Calu3 (cell line): ENCODE data around the gene DLGAP1. TPM values are rescaled to one million over a fixed set of nuclear protein-coding genes. Genes with fewer than 3 reads are reported as not detected.

Experiments
- BruUV-seq: library from RNA; stranded (reverse); fragments of 400-500 nt; replicated peaks from 2 replicates; lab custom pipeline; 2021; lab: Mats Ljungman, UMichigan
- CTCF ChIA-PET: fragments of 300-600 bp; sonication (Branson Sonifier 250); formaldehyde crosslinking; loops from one replicate; lab custom pipeline; 2022; ENCODE audit warnings: antibody characterized with exemption; lab: Charles Lee
- DNase-seq: peaks from one replicate; pipeline ENCODE4 v3.0.0; 2022
- H3K27ac Mint-ChIP-seq: one replicate; pipeline ENCODE4 v1.8.0; 2022; ENCODE audit warnings: mixed read lengths; ENCODE audit not compliant: unreplicated experiment
- H3K27me3 Mint-ChIP-seq: one replicate; pipeline ENCODE4 v1.8.0; 2022; ENCODE audit warnings: mixed read lengths; ENCODE audit not compliant: unreplicated experiment
- H3K36me3 Mint-ChIP-seq: one replicate; pipeline ENCODE4 v1.8.0; 2022; ENCODE audit warnings: mild to moderate bottlenecking, moderate library complexity, mixed read lengths; ENCODE audit not compliant: insufficient read depth, unreplicated experiment
- H3K4me1 Mint-ChIP-seq: one replicate; pipeline ENCODE4 v1.8.0; 2022; ENCODE audit warnings: mild to moderate bottlenecking, low read depth, mixed read lengths; ENCODE audit not compliant: unreplicated experiment
- H3K4me3 Mint-ChIP-seq: one replicate; pipeline ENCODE4 v1.8.0; 2022; ENCODE audit warnings: mild to moderate bottlenecking, low read depth, moderate library complexity, mixed read lengths; ENCODE audit not compliant: unreplicated experiment
- H3K9me3 Mint-ChIP-seq: one replicate; pipeline ENCODE4 v1.8.0; 2022; ENCODE audit warnings: low read depth, mixed read lengths; ENCODE audit not compliant: unreplicated experiment
- CTCF ChIP-seq: fragments of 200-600 bp; IDR thresholded peaks from one replicate; pipeline ENCODE4 v1.8.0; 2022; ENCODE audit warnings: antibody characterized with exemption; ENCODE audit not compliant: unreplicated experiment
- intact Hi-C: fragments of 100-400 bp; cut with micrococcal nuclease; formaldehyde crosslinking; loops from one replicate; pipeline ENCODE4 v1.10.0; 2022; ENCODE audit not compliant: unreplicated experiment
- total RNA-seq: library from RNA; stranded (reverse); gene quantifications from 2 replicates; pipeline ENCODE4 v1.2.3, GENCODE V29; 2022

DLGAP1 gene
- total RNA-seq, 1 experiment from 2014 or later = 9.0 TPM

DNA sequence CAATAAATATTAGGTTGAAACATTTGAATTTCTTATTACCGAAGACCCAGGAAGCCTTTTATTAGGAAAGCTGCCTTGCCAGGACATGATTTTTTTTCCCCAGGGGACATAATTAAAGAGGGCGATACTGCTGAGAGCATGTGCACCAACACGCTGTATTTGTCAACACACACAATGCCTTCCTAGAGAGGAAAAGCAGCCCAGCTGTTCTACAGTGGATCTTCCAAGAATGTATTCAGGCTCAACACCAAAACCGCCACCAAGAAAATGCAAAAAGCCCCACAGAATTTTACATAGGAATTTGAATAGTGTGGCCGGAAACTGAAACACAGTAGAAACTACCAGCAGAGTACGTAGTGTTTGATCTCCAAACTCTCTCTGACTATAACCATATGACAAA, 320.4 kb downstream of the DLGAP1 start:
- Mint-ChIP-seq H3K4me1 (peaks cover 14% of the 10 kb centered on the region), H3K27me3 (peaks cover 35% of the 10 kb centered on the region), H3K9me3 (no peaks in the 10 kb centered on the region), H3K36me3 (no peaks in the 10 kb centered on the region), H3K27ac (no peak overlapping the region), H3K4me3 (no peak overlapping the region)
- CTCF ChIA-PET = no interaction called here
- no peak for DNase-seq
- TF ChIP-seq CTCF = no peak
- intact Hi-C loops = no loop called here
- no TSS peak for BruUV-seq

- no peak for TF ChIP-seq CTCF
- BruUV-seq = no TSS peak
- no peak overlapping the region for H3K27ac Mint-ChIP-seq
- no peaks in the 10 kb centered on the region for H3K36me3 Mint-ChIP-seq
- H3K9me3 Mint-ChIP-seq = no peaks in the 10 kb centered on the region
- intact Hi-C loops = no loop called here
- H3K27me3 Mint-ChIP-seq = peaks cover 17% of the 10 kb centered on the region
- CTCF ChIA-PET = interaction anchor here (1.0 kb wide), 1 partner anchor 24 kb away, joined by 3 read pairs; no protein-coding TSS in a partner anchor
- H3K4me3 Mint-ChIP-seq = no peak overlapping the region
- DNase-seq = peak; percentile 6
- H3K4me1 Mint-ChIP-seq = peaks cover 14% of the 10 kb centered on the region
These were observed 324.1 kb downstream of the DLGAP1 start for GRCh38 chr18:4130734-4131719.

GRCh38 chr18:4126939-4127338, 328.2 kb downstream of the DLGAP1 start:
- Mint-ChIP-seq H3K4me3 (no peak overlapping the region), H3K36me3 (no peaks in the 10 kb centered on the region), H3K27ac (no peak overlapping the region), H3K9me3 (no peaks in the 10 kb centered on the region), H3K27me3 (no peaks in the 10 kb centered on the region), H3K4me1 (peaks cover 14% of the 10 kb centered on the region)
- no TSS peak for BruUV-seq
- CTCF ChIA-PET = no interaction called here
- intact Hi-C loops = no loop called here
- no peak for TF ChIP-seq CTCF
- no peak for DNase-seq

DNA sequence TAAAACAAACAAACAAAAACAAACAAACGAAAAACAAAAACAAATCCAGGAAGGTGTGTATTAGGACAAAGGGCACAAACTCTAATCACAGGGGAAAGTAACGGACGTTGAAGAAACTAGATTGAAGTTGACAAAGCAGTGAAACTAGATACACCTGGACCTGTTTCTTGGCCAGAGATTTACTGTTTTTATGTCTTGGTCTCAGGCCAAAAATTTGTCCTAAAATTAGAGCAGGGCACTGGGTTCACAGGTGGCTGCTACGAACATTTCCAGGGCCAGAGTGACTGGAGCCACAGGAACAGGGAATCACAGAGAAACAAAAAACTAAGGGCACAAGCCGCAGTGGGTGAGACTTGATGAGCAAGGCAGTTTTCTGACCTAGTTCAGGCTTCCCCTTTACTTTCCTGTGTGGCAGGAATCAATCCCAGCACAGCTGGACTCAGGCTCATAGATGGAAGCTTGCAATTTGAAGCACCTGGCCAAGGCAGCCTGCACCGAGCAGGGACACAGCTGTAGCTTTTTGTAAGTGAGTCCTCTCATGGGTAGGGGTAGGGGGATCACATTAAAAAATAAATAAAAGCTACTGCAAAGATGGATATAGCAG, 329.4 kb downstream of the DLGAP1 start:
- Mint-ChIP-seq H3K9me3 (no peaks in the 10 kb centered on the region), H3K27me3 (no peaks in the 10 kb centered on the region), H3K4me3 (no peak overlapping the region), H3K36me3 (no peaks in the 10 kb centered on the region), H3K4me1 (peaks cover 7% of the 10 kb centered on the region), H3K27ac (no peak overlapping the region)
- no TSS peak for BruUV-seq
- no peak for TF ChIP-seq CTCF
- intact Hi-C loops = no loop called here
- DNase-seq = no peak
- CTCF ChIA-PET = interaction anchor here (0.5 kb wide), 1 partner anchor 576 kb away, joined by 3 read pairs; no protein-coding TSS in a partner anchor
